DND-41 (cell line): ENCODE data around the gene DUSP28.

Experiments used
- EZH2 ChIP-seq: IDR thresholded peaks from 3 replicates; pipeline ENCODE4 v1.6.1; 2012; ENCODE audit warnings: borderline replicate concordance, low read depth, mild to moderate bottlenecking, moderate library complexity, low read length, inconsistent platforms; ENCODE audit not compliant: severe bottlenecking
- TF ChIP-seq, protein P1 (sequence below): IDR thresholded peaks from 2 replicates; pipeline ENCODE4 v1.5.1; 2012; ENCODE audit warnings: borderline replicate concordance, low read length, moderate library complexity, mild to moderate bottlenecking; ENCODE audit not compliant: poor library complexity, severe bottlenecking; ENCODE audit errors: extremely low read depth

DNA sequence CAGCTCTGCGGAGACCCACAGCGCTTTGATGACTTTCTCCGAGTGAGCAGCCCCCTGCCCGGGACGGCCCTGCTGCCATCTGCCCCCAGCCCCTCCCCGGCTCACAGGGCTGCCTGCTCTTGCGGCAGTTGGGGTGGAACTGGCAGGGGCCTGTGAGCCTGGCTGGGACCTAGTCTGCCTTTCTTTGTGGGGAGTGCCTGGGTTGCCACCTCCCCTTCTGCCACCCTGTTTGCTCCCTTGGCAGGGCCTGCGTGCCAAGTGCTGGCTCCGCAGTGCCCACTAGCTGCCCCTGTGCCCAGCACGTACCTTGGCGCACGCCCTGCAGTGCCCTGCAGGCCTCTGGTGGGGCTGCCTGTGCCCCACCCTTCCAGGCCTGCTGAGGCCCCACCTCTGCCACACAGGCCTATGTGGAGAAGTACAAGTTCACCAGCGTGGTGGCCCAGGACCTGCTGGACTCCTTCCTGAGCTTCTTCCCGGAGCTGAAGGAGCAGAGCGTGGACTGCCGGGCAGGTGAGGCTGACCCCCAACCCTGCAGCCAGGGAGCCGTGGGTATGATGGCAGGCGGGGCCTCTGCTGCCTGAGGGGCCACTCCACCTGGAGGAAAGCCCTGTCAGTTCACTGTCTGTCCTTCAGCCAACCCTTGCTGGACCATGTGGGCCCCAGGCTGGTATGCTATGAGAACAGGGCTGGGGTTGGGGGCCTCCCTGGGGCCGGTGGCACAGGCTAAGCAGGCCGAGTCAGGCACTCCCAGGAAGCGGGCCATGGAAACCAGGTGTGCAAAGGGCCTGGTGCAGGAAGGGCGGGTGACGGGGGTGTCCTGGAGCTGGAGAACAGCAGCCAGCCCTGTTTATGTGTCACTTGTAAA, 15.2 kb downstream of the DUSP28 start:
- TF ChIP-seq, protein P1, sequence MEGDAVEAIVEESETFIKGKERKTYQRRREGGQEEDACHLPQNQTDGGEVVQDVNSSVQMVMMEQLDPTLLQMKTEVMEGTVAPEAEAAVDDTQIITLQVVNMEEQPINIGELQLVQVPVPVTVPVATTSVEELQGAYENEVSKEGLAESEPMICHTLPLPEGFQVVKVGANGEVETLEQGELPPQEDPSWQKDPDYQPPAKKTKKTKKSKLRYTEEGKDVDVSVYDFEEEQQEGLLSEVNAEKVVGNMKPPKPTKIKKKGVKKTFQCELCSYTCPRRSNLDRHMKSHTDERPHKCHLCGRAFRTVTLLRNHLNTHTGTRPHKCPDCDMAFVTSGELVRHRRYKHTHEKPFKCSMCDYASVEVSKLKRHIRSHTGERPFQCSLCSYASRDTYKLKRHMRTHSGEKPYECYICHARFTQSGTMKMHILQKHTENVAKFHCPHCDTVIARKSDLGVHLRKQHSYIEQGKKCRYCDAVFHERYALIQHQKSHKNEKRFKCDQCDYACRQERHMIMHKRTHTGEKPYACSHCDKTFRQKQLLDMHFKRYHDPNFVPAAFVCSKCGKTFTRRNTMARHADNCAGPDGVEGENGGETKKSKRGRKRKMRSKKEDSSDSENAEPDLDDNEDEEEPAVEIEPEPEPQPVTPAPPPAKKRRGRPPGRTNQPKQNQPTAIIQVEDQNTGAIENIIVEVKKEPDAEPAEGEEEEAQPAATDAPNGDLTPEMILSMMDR = no peak
- no peak for TF ChIP-seq EZH2
